CD4-positive, alpha-beta T cell treated with Interleukin-21 for 1 hour (primary cell): ENCODE measurements around the gene ATP6V0D1.
A peak's percentile ranks its signal among the peaks of the same experiment; 100 is the strongest.
"Not testable (repeated sequence)": the region's sequence is repeated elsewhere in the genome, so short reads cannot be mapped to it uniquely, and the experiment has no call there.

Source experiments
- DNase-seq: peaks from one replicate; pipeline ENCODE4 v3.0.0-alpha.2; 2020

ATP6V0D1 gene

DNA sequence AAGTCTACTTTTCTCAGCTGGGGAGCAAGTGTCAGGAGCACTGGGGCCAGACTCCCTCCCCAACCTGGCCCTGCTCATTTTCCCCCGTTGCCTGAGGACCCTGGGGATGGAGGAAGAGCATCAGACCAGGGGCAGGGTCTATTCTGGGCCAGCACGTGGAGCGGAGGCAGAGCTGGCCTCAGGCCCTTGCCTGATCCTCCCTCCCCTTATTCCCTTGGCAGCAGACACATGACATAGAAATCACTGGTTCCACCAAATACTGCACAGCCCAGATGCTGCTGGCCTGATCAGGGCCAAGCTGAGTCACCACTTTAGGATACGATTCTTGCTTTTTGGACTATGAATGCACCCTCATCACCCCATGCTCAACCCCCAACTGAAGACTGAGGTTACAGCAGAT lies 18.1 kb upstream of the ATP6V0D1 start:
- no peak for DNase-seq

DNA sequence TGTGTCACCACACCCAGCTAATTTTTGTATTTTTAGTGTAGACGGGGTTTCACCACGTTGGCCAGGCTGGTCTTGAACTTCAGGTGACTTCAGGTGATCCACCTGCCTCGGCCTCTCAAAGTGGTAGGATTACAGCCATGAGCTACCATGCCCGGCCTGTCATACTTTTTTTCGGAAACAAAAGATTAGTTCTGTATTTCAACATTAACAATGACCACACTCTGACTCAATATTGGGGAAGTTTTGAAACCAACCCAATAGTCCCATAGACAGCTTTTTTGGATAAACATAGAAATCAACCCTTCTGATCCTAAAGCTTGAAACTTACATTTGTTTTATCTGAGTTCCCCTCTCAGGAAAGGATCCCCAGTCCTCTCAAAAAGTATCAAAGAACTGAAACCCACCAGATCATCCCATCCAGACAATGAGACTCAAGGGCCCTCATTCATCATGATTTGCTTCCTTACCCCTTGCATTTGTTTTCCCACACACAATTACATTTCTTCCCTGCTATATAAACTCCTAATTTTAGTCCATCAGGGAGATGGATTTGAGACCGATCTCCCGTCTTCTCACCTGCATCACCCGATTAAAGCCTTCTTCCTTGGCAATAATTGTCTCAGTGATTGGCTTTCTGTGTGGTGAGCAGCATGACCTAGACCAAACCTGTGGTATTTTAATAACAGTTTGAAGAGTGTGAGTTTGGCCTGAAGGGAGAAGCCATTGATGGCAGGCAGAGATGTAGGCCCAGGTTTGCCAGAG lies 9.6 kb upstream of the ATP6V0D1 start:
- no peak for DNase-seq

DNA sequence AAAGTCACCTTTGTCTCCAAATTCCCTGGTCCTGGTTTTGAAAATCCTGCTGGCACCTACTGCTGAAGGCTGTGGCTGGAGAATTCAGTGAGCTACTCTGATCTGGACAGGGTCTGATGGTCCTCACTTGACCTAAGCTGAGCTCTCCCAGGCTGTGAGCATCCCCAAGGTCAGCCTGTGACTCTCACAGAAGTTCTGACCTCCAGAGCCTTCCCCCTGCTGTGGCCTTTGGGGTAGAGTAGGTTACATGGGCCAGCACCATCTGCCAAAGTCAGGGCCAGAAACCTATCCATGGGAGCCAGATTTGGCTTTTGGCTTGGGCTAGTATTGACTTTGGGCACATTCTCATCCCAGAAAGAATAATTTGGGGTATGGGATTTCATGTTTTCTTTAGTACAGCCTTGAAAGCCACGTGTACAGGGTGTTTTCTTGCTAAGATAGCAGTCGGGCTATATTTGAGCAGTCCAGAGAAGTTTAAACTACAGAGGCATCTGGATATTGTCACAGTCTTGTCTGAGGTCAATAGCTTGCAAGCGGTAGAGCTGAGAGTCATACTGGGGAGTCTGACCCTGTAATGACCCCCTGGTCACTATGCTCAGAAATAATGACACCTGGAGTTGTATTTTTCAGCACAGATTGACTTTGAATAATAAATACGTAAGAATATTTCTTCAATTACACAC lies 8.6 kb upstream of the ATP6V0D1 start:
- no peak for DNase-seq

DNA sequence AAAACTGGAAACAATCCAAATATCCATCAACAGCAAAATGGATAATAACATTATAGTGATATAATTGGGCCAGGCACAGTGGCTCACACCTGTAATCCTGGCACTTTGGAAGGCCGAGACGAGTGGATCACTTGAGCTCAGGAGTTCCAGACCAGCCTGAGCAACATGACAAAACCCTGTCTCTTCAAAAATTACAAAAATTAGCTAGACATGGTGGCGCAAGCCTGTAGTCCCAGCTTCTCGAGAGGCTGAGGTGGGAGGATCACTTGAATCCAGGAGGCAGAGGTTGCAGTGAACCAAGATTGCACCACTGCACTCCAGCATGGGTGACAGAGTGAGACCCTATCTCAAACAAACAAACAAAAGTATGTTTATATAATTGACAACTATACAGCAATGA lies 6.6 kb upstream of the ATP6V0D1 start:
- not testable (repeated sequence) for DNase-seq

DNA sequence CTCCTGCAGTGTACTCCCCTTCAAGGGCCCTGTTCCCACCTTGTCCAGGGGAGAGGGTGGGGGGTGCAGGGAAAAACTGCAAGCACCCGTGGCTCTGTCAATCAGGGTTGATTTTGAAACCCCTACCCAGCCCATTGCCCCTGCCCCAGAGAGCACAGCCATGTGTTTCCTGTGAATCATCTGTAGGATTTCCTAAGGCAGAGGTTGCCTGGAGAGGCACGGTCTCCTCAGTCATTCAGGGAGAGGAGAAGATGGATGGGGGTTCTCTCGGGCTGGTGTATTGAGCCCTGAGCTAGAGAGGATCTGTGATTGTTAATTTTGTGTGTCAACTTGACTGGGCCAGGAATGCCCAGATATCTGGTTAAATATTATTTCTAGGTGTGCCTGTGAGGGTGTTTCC lies 5.8 kb upstream of the ATP6V0D1 start:
- no peak for DNase-seq

DNA sequence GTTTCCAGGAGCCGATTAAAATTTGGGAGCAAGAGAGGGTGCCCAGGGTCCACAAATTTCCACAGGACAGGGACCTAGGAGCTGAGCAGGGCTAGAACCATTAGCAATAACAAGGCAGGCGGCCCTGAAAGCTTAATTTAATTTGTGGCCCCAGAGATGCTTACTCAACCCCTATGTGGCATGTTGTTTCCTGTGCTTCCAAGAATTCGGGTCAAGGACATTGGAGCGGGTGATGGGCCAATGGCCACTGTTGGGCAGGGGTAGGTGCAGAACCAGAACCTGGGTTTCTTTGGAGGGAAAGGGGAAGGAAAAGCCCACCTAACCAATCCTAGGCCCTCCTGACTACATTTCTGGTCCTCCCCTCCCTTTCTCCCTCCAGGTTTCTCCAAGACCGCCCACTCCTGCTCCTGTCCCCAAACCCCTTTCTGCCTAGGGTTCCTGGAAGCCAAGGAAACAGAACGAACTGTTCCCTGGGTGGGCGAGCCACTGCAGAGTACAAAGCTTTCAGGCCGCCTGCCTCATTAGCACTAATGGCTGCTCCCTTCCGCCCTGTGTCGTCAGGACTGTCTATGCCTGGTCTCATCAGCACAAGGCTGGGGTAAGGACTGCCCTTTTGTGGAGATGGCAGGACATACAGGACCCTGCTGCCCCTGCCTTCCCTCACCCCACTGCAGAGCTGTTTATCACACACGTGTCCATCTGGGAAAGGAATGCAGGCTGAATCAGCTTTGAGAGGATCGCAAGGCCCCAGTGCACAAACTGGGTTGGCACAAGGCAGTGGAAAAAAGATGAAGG lies 3.0 kb upstream of the ATP6V0D1 start:
- no peak for DNase-seq

DNA sequence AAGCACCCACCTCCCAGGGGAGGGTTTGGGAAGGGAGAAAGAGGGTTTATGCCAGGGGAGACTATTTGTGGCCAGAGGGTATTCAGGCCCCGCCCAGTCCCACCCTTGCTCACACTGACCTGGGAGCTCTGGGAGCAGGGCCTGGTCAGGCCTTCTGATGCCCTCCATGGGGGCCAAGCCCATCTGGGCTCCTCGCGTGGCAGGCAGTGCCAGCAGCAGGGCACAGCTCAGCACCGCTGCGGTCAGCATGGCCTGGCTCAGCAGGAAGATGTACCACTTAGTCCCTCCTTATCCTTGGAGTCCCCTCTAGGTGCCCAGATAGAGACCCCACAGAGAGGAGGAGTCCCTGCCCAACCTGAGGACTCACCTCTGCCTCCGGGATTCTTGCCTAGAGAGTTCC lies 2.2 kb upstream of the ATP6V0D1 start, which contains the start of gene AGRP:
TSS of gene AGRP (minus strand) at position 398 of the 400 bp plus-strand sequence. CDS start at position 249, 149 bp downstream.
- no peak for DNase-seq

DNA sequence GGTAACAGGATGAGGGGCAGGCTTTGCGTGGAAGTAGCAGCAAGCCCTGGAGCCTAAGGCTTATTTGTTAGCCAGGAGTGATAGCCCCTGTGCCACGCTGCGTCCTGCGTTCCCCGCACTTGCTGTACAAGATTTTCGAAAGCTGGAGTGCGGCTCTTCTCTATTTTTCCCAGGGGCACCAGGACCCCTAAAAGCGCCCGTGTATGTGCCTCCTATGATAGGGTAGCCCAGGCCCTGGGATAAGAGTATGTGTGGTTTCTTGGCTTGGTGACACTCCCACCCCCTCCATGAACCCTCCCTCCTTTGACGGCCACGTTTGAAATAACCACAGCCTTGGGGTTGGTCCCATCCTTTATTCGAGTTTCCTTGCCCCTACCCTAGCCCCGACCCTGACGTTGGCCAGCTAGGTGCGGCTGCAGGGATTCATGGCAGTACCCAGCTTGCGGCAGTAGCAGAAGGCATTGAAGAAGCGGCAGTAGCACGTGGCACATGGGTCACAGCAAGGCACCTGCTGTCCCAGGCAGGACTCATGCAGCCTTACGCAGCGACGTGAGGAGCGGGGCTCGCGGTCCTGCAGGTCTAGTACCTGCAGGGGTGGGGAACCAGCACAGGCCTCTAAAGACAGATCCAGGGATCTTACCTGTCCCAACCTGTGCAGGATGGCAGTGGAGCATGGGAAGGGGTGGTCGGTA lies 1.4 kb upstream of the ATP6V0D1 start:
- no peak for DNase-seq

DNA sequence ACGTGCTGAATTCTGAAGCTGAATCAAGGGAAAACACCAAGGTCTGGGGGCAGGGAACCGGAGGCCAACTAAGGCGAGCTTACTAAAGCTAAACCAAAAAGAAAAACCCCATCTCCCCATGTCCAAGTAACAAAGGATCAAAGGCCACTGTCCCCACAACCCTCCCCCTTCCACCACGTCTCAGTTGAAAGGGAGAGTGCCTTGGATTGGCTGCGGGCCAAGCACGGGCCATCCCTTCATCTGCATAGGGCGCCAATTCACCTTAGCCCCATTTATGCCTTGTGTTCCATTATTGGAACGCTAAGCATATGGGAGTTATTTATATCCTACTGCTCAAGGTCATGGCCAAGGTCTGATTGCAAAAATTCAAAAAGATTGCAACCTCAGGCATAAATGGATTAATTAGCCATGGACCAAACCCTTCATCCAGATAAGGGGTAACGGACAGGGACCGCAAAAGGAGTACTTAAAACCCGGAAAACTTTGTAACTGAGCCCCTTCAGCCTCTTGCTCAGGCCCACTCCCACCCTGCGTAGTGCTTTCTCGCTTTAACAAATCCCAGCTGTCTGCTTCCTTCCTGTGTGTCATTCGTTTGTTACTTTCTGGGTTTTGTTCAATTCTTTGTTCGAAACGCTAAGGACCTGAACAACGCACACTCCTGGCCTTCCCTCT lies 740 bp upstream of the ATP6V0D1 start:
- DNase-seq = peak; percentile 56

DNA sequence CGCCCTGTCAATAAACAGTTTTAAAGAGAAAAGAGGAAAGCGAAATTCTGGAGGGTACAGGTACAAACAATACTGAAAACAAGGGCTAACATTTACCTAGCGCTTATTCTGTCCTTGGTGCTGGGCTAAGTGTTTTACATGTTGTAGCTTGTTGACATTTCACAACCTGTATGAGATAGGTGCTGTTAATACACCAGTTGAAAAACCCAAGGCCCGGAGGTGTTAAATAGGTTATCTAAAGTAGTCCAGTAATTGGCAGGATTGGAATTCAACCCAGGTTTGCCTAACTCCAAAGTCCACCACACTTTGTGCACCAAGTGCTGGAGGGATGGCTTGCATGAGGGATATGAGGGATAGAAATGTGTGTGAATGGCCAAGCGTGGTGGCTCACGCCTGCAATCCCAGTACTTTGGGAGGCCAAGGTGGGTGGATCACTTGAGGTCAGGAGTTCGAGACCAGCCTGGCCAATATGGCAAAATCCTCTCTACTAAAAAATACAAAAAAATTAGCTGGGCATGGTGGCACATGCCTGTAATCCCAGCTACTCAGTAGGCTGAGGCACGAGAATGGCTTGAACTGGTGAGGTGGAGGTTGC lies 2.9 kb downstream of the ATP6V0D1 start:
- no peak for DNase-seq

DNA sequence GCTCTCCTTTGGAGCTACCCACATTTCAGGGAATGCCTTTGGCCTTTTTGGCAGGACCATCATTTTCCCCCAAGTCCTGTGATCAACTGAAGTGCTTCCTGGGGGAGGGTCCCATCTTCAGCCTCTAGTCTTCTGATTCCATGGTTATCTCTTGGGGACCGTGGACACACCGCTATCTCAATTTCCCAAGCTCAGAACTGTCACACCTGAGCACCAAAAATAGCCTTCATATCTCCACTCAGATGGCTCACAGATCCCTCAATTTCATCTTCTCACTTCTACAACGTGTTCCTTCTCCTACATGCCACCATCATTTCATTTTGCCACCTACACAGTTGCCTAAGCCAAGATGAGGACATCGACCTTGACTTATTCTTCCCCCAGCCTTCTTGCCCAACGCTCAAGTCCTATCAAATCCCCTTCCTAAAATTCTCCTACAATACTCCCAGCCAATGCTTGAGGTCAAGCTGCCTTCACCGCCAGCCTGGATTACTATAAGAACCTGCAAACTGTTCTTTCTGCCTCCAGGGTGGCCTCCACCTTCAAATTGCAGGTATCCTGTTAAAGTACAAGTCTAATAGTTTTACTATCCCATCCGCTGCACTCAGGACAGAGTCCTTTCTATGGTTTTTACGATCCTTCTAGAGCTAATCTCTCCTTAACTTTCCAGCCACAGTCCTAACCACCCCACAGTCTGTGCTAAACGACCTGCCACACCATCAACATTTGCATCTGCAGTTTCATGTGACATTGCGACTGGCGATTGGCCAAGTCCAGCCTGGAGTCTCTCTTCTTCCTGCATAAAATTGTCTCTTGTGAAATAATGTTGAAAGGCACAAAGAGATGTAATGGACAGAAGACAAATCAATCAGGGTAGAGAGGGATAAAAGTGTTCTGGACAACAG lies 6.2 kb downstream of the ATP6V0D1 start:
- no peak for DNase-seq

DNA sequence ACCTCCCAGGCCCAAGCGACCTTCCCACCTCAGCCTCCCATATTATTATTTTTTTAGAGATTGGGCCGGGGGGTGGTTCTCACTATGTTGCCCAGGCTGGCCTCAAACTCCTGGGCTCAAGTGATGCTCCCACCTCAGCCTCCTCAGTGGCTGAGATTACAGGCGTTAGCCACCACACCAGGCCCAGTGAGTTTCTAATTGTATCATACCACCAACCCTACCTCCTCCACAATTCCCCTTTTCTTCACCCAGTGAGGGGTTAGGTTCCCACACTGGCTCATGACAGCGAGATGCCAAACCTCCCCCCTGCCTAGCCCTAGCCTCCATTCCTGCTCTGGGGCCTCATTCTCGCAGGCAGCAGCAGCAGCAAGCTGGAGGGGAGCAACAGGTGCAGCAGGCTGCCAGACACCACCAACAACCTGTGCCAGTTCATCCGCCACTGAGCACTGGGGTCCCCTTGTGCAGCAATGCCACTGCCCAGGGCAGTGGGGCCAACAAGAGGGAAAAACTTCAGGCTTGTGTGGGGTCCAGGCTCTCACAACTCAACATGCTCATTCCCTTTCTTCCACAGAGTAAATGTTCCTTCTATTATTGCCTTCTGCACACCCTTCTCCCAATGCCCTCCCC lies 9.1 kb downstream of the ATP6V0D1 start:
- DNase-seq = no peak

DNA sequence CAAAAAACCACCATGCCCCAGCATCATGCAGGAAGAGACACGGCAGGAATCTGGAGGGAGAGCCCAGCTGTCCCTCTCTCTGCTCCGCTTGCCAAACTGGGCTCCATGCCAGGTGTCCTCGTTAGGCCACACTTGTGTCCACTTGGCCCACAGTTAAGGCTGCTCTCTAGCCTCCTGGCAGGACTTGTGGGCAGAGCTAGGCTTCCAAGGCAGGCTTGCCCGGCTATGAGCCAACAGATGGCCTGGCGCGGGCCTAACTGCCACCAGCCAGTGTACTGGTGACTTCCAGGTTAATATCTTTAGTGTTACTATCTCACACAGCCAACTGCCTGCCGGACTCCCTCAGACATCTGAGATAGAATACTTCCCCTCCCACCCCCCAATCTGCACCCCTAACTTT lies 10.6 kb downstream of the ATP6V0D1 start:
- DNase-seq = no peak

DNA sequence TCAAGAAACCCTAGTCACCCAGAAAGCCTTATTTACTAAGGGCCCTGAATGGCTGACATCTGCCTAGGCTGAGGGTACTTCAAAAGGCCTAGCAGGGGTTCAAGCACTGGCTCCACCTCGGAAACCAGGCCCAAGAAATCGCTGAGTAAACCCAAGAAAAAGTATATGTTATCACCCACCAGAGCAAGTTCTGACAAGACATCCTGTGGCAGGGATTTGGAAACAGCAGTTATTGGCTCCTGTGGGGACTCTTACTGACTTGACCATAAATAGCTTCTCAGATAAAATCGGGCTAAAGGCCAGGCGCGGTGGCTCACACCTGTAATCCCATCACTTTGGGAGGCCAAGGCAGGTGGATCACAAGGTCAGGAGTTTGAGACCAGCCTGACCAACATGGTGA lies 12.2 kb downstream of the ATP6V0D1 start:
- no peak for DNase-seq

DNA sequence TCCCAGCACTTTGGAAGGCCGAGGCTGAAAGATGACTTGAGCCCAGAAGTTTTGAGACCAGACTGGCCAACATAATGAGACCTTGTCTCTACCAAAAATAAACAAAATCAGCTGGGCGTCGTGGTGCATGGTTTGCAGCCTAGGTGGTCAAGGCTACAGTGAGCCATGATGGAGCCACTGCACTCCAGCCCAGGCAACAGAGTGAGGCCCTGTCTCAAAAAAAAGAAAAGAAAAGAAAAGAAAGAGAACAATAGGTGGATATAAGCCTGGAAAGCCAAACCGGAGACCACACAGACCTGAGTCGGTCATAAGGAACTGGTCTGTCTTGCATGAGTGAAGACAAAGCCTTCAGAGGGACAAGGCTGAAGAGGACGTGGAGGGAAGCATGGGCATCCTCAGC lies 14.4 kb downstream of the ATP6V0D1 start:
- DNase-seq = no peak

DNA sequence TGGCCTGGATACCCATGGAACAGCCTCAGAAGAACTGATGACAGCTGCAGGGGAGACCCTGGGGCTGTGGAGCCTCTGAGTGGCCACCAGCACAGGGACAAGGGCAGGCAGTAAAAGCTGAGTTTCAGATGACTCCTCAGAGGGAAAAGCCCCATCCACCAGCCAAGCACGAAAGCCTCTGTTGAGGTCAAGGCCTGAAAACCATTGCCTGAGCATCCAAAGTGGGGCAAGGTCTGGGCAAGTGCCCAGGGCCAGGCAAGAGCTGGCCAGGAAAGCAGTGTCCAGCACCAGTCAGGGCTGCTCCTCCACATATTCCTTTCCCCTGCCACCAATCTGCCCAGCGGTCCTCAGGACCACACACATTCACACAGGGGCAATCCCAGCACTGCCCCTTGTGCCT lies 16.4 kb downstream of the ATP6V0D1 start:
- DNase-seq = no peak

DNA sequence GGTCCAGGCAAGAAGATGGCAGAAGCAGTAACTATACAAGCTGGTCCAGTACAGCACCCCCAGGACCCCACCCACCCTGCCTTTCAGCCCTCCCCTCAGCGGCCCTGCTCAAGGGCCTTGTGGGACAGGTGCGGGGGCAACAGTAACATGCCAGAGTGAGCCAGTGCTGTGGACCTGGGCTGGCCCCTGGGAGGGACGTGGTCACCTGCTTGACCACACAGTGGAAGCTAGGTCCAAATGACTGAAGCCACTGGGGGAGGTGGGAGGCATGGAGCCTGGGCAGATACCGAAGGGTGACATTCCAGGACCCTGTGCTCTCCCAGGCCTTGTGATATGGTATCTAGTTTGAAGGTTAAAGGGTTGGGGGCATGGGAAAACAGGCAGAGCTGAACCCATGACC lies 17.3 kb downstream of the ATP6V0D1 start:
- no peak for DNase-seq

DNA sequence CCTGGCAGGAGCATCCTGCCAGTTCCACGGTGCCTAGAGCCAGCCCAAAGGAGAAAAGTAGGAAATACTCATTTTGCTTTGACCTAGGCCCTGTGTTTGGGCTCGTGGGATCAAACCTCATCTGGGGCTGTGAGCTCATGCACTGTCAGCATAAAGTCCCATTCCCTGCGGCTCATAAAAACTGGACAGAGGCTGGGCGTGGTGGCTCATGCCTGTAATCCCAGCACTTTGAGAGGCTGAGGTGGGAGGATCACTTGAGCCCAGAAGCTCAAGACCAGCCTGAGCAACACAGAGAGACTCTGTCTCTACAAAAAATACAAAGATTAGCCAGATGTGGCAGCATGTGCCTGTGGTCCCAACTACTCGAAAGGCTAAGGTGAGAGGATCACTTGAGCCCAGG lies 17.9 kb downstream of the ATP6V0D1 start:
- DNase-seq = no peak

DNA sequence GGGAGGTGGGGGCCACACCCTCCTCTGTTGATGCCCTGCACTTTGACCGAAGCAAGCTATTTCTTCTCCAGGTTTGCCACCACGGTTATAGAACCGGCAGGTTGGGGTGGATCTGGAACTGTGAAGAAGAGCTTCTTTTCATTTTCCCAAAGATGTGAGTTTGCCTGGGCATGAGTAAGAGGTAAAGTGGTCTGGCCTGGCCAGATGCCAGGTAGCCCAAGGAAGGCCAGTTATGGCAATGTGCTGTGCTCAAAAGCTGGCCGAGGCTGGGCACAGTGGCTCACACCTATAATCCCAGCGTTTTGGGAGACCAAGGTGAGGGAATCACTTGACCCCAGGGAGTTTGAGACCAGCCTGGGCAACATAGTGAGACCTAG lies 18.7 kb downstream of the ATP6V0D1 start:
- no peak for DNase-seq

DNA sequence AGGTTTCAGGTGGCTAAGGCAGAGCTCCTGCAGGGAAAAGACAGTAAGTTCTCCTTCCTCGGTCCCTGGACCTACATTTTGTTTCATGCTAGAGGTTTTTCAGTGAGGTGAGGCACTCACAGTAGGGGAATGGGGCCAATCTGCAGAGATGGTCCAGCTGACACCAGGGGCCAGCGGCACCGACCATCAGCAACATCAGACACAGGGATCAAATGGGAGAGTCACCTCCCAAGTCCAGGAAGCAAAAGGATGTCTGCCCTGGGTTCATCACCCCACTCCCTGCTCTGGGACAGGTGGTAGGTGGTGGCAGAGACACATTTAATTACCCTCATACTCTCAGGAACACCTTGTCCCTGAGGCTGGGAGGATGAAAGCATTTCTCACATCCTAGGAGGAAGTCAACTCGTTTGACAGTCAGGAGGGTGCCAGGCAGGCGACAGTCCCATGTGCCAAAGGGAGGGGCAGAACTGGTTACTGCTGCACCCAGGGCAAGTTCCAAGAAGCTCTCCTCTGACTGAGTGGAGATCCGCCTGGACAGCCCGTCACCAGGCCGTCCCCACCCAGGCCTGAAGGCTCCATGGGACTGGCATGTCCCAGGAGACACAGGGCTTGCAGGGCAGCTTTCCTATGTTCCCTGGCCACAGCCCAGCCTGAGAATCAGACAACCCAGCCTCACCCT lies 19.2 kb downstream of the ATP6V0D1 start:
- no peak for DNase-seq
